Vagina (tissue), 2 donors: Measurements from ENCODE around the gene POLR2E. TPM values are rescaled to one million over a fixed set of nuclear protein-coding genes. Genes with fewer than 3 reads are reported as not detected.

Source experiments
- DNase-seq, 2 donors: peaks; one replicate each; pipeline ENCODE4 v3.0.0-alpha.2; 2017; ENCODE audit errors: extremely low spot score in 2 of 2
- H3K27ac ChIP-seq: fragments of 200-600 bp; sonication (generic); one replicate; pipeline ENCODE4 v1.5.1; 2019
- H3K27me3 ChIP-seq: fragments of 200-600 bp; sonication (generic); one replicate; pipeline ENCODE4 v1.5.1; 2019
- H3K36me3 ChIP-seq, 2 donors: fragments of 200-600 bp; sonication (generic); one replicate each; pipeline ENCODE4 v1.5.1; 2017 to 2019
- H3K4me1 ChIP-seq: fragments of 200-600 bp; sonication (generic); one replicate; pipeline ENCODE4 v1.5.1; 2019
- H3K4me3 ChIP-seq, 2 donors: fragments of 200-600 bp; sonication (generic); 1 replicate in 1 of 2; 2 replicates in 1 of 2; pipeline ENCODE4 v1.5.1; 2016 to 2019
- H3K9me3 ChIP-seq: fragments of 200-600 bp; sonication (generic); one replicate; pipeline ENCODE4 v1.5.1; 2019
- CTCF ChIP-seq, 3 experiments: fragments of 450-650 bp in 2 of 3; fragments of 200-600 bp in 1 of 3; sonication (generic) in 1 of 3; IDR thresholded peaks; one replicate each; pipeline ENCODE4 v1.5.1; 2017 to 2019; ENCODE audit warnings: antibody characterized with exemption in 3 of 3, mild to moderate bottlenecking in 2 of 3, moderate library complexity in 2 of 3
- POLR2A ChIP-seq, 2 donors: fragments of 450-650 bp; IDR thresholded peaks; one replicate each; pipeline ENCODE4 v1.6.1; 2017; ENCODE audit warnings: antibody characterized with exemption in 2 of 2, mild to moderate bottlenecking in 2 of 2, moderate library complexity in 2 of 2
- POLR2AphosphoS5 ChIP-seq, 2 donors: sonication (generic); formaldehyde crosslinking; IDR thresholded peaks; one replicate each; pipeline ENCODE4 v1.9.0; 2017; ENCODE audit warnings: antibody characterized with exemption in 2 of 2, mild to moderate bottlenecking in 2 of 2, low read depth in 1 of 2; ENCODE audit not compliant: insufficient read depth in 1 of 2
- intact Hi-C: fragments of 100-400 bp; cut with DNase I; formaldehyde crosslinking; loops from one replicate; pipeline ENCODE4 v1.15.1; 2023
- total RNA-seq: library from RNA; depleted of rRNA; stranded (reverse); fragments of >200 nt; gene quantifications from one replicate; pipeline ENCODE4 v1.2.3, GENCODE V29; 2016

POLR2E gene
- total RNA-seq, 1 donor from 2014 or later, result 83.7 TPM

- Histone ChIP-seq H3K27ac (no peak overlapping the region), H3K4me1 (peaks cover 20% of the 10 kb centered on the region), H3K36me3 (peaks cover 0 to 4% of the 10 kb centered on the region in 2 donors), H3K4me3 (no peak overlapping the region), H3K27me3 (no peaks in the 10 kb centered on the region), H3K9me3 (no peaks in the 10 kb centered on the region)
- peak in 1 of 2 donors; percentile 46 for TF ChIP-seq POLR2AphosphoS5 (IDR thresholded peaks at IDR 0.05; ENCODE audit: insufficient read depth in 1 of 2, low read depth in 1 of 2)
- TF ChIP-seq CTCF (IDR thresholded peaks at IDR 0.05), result no peak
- DNase-seq, result no peak
- intact Hi-C loops, result no loop called here
Measured at GRCh38 chr19:1076951-1077350, 18.2 kb downstream of the POLR2E start.

DNA sequence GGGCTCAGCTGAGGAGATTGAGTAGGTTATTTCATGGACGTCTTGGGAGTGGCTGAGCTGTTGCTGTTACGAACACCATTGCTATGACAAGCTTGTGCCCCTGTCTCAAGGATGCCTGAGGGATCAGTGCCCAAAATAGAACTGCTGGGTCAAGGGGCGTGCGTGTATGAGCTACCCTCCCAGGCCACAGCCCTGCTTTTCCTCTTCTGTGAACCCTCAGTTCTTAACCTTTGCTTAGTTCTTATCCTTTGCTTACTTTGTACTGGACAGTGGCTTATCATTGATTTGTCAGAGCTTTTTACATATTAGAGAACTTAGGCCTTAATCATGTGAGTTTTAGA lies 19.2 kb downstream of the POLR2E start:
- H3K36me3 ChIP-seq, result peaks cover 0 to 4% of the 10 kb centered on the region in 2 donors
- no peak overlapping the region for H3K4me3 ChIP-seq
- H3K4me1 ChIP-seq, result peaks cover 18% of the 10 kb centered on the region
- intact Hi-C loops, result no loop called here
- DNase-seq, result no peak
- no peaks in the 10 kb centered on the region for H3K9me3 ChIP-seq
- no peaks in the 10 kb centered on the region for H3K27me3 ChIP-seq
- TF ChIP-seq POLR2AphosphoS5 (IDR thresholded peaks at IDR 0.05; ENCODE audit: insufficient read depth in 1 of 2, low read depth in 1 of 2), result no peak
- TF ChIP-seq POLR2A (IDR thresholded peaks at IDR 0.05), result no peak
- no peak for TF ChIP-seq CTCF (IDR thresholded peaks at IDR 0.05)
- no peak overlapping the region for H3K27ac ChIP-seq

GRCh38 chr19:1074544-1075283 lies 20.5 kb downstream of the POLR2E start:
- no peak for DNase-seq
- no peak overlapping the region for H3K27ac ChIP-seq
- peaks cover 0 to 3% of the 10 kb centered on the region in 2 donors for H3K36me3 ChIP-seq
- H3K4me3 ChIP-seq, result no peak overlapping the region
- H3K27me3 ChIP-seq, result no peaks in the 10 kb centered on the region
- peaks cover 30% of the 10 kb centered on the region for H3K4me1 ChIP-seq
- no peaks in the 10 kb centered on the region for H3K9me3 ChIP-seq
- intact Hi-C loops, result no loop called here
- no peak for TF ChIP-seq POLR2AphosphoS5 (IDR thresholded peaks at IDR 0.05; ENCODE audit: insufficient read depth in 1 of 2, low read depth in 1 of 2)
- TF ChIP-seq CTCF (IDR thresholded peaks at IDR 0.05), result no peak
- TF ChIP-seq POLR2A (IDR thresholded peaks at IDR 0.05), result no peak

- H3K9me3 ChIP-seq, result no peaks in the 10 kb centered on the region
- H3K36me3 ChIP-seq, result no peaks in the 10 kb centered on the region
- H3K4me3 ChIP-seq, result no peak overlapping the region
- H3K27me3 ChIP-seq, result no peaks in the 10 kb centered on the region
- H3K4me1 ChIP-seq, result peaks cover 36% of the 10 kb centered on the region
- no peak for TF ChIP-seq POLR2AphosphoS5 (IDR thresholded peaks at IDR 0.05; ENCODE audit: insufficient read depth in 1 of 2, low read depth in 1 of 2)
- TF ChIP-seq CTCF (IDR thresholded peaks at IDR 0.05), result no peak
- TF ChIP-seq POLR2A (IDR thresholded peaks at IDR 0.05), result no peak
- intact Hi-C loops, result no loop called here
- no peak overlapping the region for H3K27ac ChIP-seq
- DNase-seq, result no peak
Measured at GRCh38 chr19:1073956-1074517, 21.1 kb downstream of the POLR2E start.
